Measurements from ENCODE around the gene VRK3. TPM values are rescaled to one million over a fixed set of nuclear protein-coding genes. Genes with fewer than 3 reads are reported as not detected.

The VRK3 gene
- total and polyA plus RNA-seq, 2 of the 4 experiments (the other 2 are of a cell fraction) = 28.7 to 35.8 TPM

DNA sequence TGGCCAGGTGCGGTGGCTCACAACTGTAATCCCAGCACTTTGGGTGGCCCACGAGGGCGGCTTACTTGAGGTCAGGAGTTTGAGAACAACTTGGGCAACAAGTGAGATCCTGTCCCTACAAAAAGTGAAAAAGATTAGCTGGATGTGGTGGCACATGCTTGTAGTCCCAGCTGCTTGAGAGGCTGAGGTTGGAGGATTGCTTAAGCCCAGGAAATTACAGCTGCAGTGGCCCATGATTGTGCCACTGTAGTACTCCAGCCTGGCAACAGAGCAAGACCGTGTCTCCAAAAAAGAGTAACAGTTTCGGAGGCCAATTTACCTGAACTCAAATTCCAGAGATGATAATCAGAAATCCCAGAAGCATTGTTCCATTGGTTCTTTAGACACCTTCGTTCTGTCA, 5.1 kb upstream of the VRK3 start:
- no peak overlapping the region for H3K4ac ChIP-seq (ENCODE audit: low read depth, low read length)
- H3K4me2 ChIP-seq (ENCODE audit: low read depth, low read length) = no peak overlapping the region
- no peak overlapping the region for H3K27ac ChIP-seq (ENCODE audit: insufficient read depth, low read length)
- H4K8ac ChIP-seq (ENCODE audit: low read depth in 2 of 2, low read length in 2 of 2) = no peak overlapping the region
- H3K9me1 ChIP-seq (ENCODE audit: insufficient read depth, low read length) = no peaks in the 10 kb centered on the region; the same call in 1 of the 2 replicates
- ATAC-seq (ENCODE audit: low read depth) (no peak), DNase-seq (no peak)
- intact Hi-C loops (cut with micrococcal nuclease) (no loop called here), in situ Hi-C loops (cut with MboI; ENCODE audit: low sequenced_read_pairs) (no loop called here), dilution Hi-C loops (cut with HindIII; ENCODE audit: low sequenced_read_pairs, unreplicated experiment) (no loop called here)
- H3K27me3 ChIP-seq (ENCODE audit: control insufficient read depth, insufficient read depth, low read length) = no peaks in the 10 kb centered on the region
- 93% methylated on average over 4 of the region's 6 CpGs; no CpG with 5 or more reads in 1 of the 2 experiments for WGBS, 2 experiments (ENCODE audit: extremely low coverage in 2 of 2, insufficient read length in 1 of 2)
- no peak overlapping the region for H4K91ac ChIP-seq (ENCODE audit: insufficient read depth, low read depth, low read length)
- no peak overlapping the region for H3K18ac ChIP-seq (ENCODE audit: low read depth, low read length)
- H4K20me1 ChIP-seq (ENCODE audit: insufficient read depth, low read length) = no peaks in the 10 kb centered on the region
- H3K23ac ChIP-seq (ENCODE audit: low read depth, low read length) = no peak overlapping the region
- H3K4me1 ChIP-seq (ENCODE audit: control insufficient read depth, insufficient read depth, low read length) = no peaks in the 10 kb centered on the region
- CTCF ChIA-PET = no interaction called here
- POLR2A ChIA-PET (ENCODE audit: unreplicated experiment) = no interaction called here
- peaks cover 32% of the 10 kb centered on the region for H3K36me3 ChIP-seq (ENCODE audit: control insufficient read depth, insufficient read depth, low read length)
- H3K79me1 ChIP-seq (ENCODE audit: low read depth in 1 of 2, low read length in 2 of 2) = peaks cover 22 to 46% of the 10 kb centered on the region in 2 experiments
- no peak overlapping the region for H2AK9ac ChIP-seq (replicated peaks; ENCODE audit: low read depth, low read length, poor library complexity)
- no peak overlapping the region for H2AK5ac ChIP-seq (ENCODE audit: low read depth, low read length)
- H3K9me3 ChIP-seq (ENCODE audit: control insufficient read depth, insufficient read depth, low read length) = no peaks in the 10 kb centered on the region
- BruUV-seq (replicated peaks) = no TSS peak
- TF ChIP-seq SMC3 (IDR thresholded peaks at IDR 0.05; ENCODE audit: low read depth, low read length) (no peak), CEBPB (IDR thresholded peaks at IDR 0.05; ENCODE audit: low read depth, low read length) (no peak), CHD1 (IDR thresholded peaks at IDR 0.05; ENCODE audit: low read depth, low read length) (no peak), RAD21 (IDR thresholded peaks at IDR 0.05; ENCODE audit: low read length) (no peak), CTCF (conservative IDR thresholded peaks at IDR 0.05; ENCODE audit: low read depth, low read length) (no peak), MAZ (IDR thresholded peaks at IDR 0.05; ENCODE audit: borderline replicate concordance, low read depth, low read length) (no peak), RFX5 (IDR thresholded peaks at IDR 0.05; ENCODE audit: low read depth, low read length) (no peak), NFE2L2 (IDR thresholded peaks at IDR 0.05; ENCODE audit: low read depth, low read length) (no peak), FOS (IDR thresholded peaks at IDR 0.05; ENCODE audit: low read depth, low read length) (no peak), RCOR1 (IDR thresholded peaks at IDR 0.05; ENCODE audit: insufficient replicate concordance, low read length) (no peak), POLR2A (IDR thresholded peaks at IDR 0.05; ENCODE audit: low read depth, low read length) (no peak), BHLHE40 (IDR thresholded peaks at IDR 0.05; ENCODE audit: low read depth, low read length) (no peak), MAFK (IDR thresholded peaks at IDR 0.05; ENCODE audit: low read depth, low read length) (no peak)
- TF ChIP-seq, protein P1, sequence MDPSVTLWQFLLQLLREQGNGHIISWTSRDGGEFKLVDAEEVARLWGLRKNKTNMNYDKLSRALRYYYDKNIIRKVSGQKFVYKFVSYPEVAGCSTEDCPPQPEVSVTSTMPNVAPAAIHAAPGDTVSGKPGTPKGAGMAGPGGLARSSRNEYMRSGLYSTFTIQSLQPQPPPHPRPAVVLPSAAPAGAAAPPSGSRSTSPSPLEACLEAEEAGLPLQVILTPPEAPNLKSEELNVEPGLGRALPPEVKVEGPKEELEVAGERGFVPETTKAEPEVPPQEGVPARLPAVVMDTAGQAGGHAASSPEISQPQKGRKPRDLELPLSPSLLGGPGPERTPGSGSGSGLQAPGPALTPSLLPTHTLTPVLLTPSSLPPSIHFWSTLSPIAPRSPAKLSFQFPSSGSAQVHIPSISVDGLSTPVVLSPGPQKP (IDR thresholded peaks at IDR 0.05; ENCODE audit: borderline replicate concordance, low read depth, low read length) = no peak
- TF ChIP-seq, protein P2, sequence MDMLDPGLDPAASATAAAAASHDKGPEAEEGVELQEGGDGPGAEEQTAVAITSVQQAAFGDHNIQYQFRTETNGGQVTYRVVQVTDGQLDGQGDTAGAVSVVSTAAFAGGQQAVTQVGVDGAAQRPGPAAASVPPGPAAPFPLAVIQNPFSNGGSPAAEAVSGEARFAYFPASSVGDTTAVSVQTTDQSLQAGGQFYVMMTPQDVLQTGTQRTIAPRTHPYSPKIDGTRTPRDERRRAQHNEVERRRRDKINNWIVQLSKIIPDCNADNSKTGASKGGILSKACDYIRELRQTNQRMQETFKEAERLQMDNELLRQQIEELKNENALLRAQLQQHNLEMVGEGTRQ (IDR thresholded peaks at IDR 0.05; ENCODE audit: low read depth, low read length) = no peak
- H3K9ac ChIP-seq (ENCODE audit: low read depth, low read length) = no peak overlapping the region
- no peak overlapping the region for H4K5ac ChIP-seq (ENCODE audit: low read depth, low read length)
- no peak overlapping the region for H2BK20ac ChIP-seq (ENCODE audit: low read depth, low read length)
- H2BK120ac ChIP-seq (ENCODE audit: low read depth, low read length) = no peak overlapping the region
- H3K56ac ChIP-seq (ENCODE audit: extremely low read depth, insufficient read depth, low read length) = no peak overlapping the region
- no peak overlapping the region for H2AFZ ChIP-seq (replicated peaks; ENCODE audit: low read length, poor library complexity)
- no peak overlapping the region for H2BK15ac ChIP-seq (ENCODE audit: low read depth, low read length)
- no peak overlapping the region for H2BK5ac ChIP-seq (ENCODE audit: low read depth, low read length, poor library complexity, severe bottlenecking)
- no peak overlapping the region for H3K14ac ChIP-seq (replicated peaks; ENCODE audit: low read depth, low read length)
- H3K4me3 ChIP-seq (ENCODE audit: insufficient read depth, low read depth, low read length) = no peak overlapping the region

All from IMR-90 (cell line).